GM19324 (cell line): ENCODE results near the gene ZNF784.

Experiments used
- ATAC-seq: cut with Tn5 transposase; IDR thresholded peaks from one replicate; pipeline ENCODE4 v1.9.1; 2021; ENCODE audit warnings: mild to moderate bottlenecking, moderate library complexity; ENCODE audit not compliant: unreplicated experiment, low FRiP score

The ZNF784 gene

GRCh38 chr19:55624109-55625003, at the start of gene ZNF784:
ZNF784 (minus strand) TSS chr19:55624566; CDS start chr19:55624561, 5 bp downstream.
- ATAC-seq, result peak; percentile 74

- no peak for ATAC-seq
These were observed 49.5 kb upstream of the ZNF784 start for GRCh38 chr19:55673889-55674288.

GRCh38 chr19:55673465-55673864, 49.1 kb upstream of the ZNF784 start:
- no peak for ATAC-seq

GRCh38 chr19:55672418-55672817, 48.1 kb upstream of the ZNF784 start:
- no peak for ATAC-seq

GRCh38 chr19:55671054-55671378, 46.6 kb upstream of the ZNF784 start:
- ATAC-seq, result no peak

- no peak for ATAC-seq
These were observed 46.1 kb upstream of the ZNF784 start for GRCh38 chr19:55670280-55671053.

- ATAC-seq, result no peak
These were observed 45.3 kb upstream of the ZNF784 start for GRCh38 chr19:55669418-55670279.

- ATAC-seq, result no peak
These were observed 44.4 kb upstream of the ZNF784 start for GRCh38 chr19:55668603-55669348.

- no peak for ATAC-seq
These were observed 43.6 kb upstream of the ZNF784 start for GRCh38 chr19:55667958-55668357.

- no peak for ATAC-seq
These were observed 43.1 kb upstream of the ZNF784 start for GRCh38 chr19:55667511-55667910.

GRCh38 chr19:55667006-55667381, 42.6 kb upstream of the ZNF784 start:
- ATAC-seq, result no peak

GRCh38 chr19:55666343-55667005, 42.1 kb upstream of the ZNF784 start:
- ATAC-seq, result no peak

- ATAC-seq, result no peak
These were observed 39.6 kb upstream of the ZNF784 start for GRCh38 chr19:55663846-55664536.

- ATAC-seq, result no peak
These were observed 37.5 kb upstream of the ZNF784 start for GRCh38 chr19:55661826-55662225.

GRCh38 chr19:55660991-55661390, 36.6 kb upstream of the ZNF784 start:
- no peak for ATAC-seq

GRCh38 chr19:55660404-55660803, 36.0 kb upstream of the ZNF784 start:
- no peak for ATAC-seq

GRCh38 chr19:55659822-55660221, 35.5 kb upstream of the ZNF784 start:
- ATAC-seq, result no peak

GRCh38 chr19:55658846-55659459, 34.6 kb upstream of the ZNF784 start:
- no peak for ATAC-seq
